ENCODE data around the gene TEX22. TPM values are rescaled to one million over a fixed set of nuclear protein-coding genes. Genes with fewer than 3 reads are reported as not detected.

The TEX22 gene
- total and polyA plus RNA-seq, 7 donors: 0.50 TPM; not detected in 6

DNA sequence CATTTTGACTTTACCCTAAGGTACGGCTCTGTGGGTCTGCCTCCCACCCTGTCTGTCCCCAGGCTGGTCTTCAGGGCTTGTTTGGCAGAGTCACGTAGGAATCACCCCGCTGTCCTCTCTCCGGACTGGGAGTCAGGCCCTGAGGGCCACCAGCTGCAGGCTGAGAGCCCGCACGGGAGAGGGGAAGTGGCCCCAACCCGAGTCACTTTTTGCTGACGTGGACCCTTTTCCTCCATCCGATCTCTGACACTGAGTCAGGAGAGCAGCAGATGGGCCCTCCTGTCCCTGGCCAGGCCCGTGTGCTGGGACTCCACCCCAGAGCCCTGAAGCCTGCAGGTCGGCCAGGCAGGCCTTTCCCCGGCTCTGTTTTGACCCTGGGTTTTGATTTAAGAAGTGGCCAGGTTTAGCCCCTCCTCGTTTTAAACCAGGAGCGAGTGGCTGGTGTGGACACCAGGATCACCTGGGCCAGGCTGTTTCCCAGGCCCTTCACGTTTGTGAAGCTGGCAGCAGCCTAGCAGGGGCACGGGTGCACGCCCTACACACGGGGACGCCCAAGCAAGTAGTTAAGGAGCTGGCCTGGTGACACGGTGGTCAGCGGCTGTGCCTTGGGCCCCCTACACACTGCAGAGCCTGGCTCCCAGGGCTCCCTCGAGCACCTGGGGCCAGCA, 12.5 kb upstream of the TEX22 start:
- H3K4me3 ChIP-seq: no peak overlapping the region
- no peak for DNase-seq
- H3K9me3 ChIP-seq: no peaks in the 10 kb centered on the region
- WGBS, 2 donors: 91 to 92% methylated on average over 22 of the region's 22 CpGs
- no peaks in the 10 kb centered on the region for H3K27me3 ChIP-seq
- H3K36me3 ChIP-seq: peaks cover 11 to 74% (median 37%) of the 10 kb centered on the region in 4 donors
- intact Hi-C loops (cut with DNase I): no loop called here
- H3K4me1 ChIP-seq: peaks cover 0 to 18% (median 13%) of the 10 kb centered on the region in 4 donors
- TF ChIP-seq POLR2A (IDR thresholded peaks at IDR 0.05) (no peak), POLR2AphosphoS5 (IDR thresholded peaks at IDR 0.05) (no peak), EP300 (IDR thresholded peaks at IDR 0.05) (no peak)
- TF ChIP-seq, protein P1, sequence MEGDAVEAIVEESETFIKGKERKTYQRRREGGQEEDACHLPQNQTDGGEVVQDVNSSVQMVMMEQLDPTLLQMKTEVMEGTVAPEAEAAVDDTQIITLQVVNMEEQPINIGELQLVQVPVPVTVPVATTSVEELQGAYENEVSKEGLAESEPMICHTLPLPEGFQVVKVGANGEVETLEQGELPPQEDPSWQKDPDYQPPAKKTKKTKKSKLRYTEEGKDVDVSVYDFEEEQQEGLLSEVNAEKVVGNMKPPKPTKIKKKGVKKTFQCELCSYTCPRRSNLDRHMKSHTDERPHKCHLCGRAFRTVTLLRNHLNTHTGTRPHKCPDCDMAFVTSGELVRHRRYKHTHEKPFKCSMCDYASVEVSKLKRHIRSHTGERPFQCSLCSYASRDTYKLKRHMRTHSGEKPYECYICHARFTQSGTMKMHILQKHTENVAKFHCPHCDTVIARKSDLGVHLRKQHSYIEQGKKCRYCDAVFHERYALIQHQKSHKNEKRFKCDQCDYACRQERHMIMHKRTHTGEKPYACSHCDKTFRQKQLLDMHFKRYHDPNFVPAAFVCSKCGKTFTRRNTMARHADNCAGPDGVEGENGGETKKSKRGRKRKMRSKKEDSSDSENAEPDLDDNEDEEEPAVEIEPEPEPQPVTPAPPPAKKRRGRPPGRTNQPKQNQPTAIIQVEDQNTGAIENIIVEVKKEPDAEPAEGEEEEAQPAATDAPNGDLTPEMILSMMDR (IDR thresholded peaks at IDR 0.05): no peak
- H3K27ac ChIP-seq: no peak overlapping the region

GRCh38 chr14:105386581-105387529, 11.5 kb upstream of the TEX22 start:
- Histone ChIP-seq H3K9me3 (no peaks in the 10 kb centered on the region), H3K4me1 (peaks cover 0 to 18% (median 13%) of the 10 kb centered on the region in 4 donors), H3K27me3 (no peaks in the 10 kb centered on the region), H3K27ac (no peak overlapping the region), H3K36me3 (peaks cover 11 to 73% (median 33%) of the 10 kb centered on the region in 4 donors), H3K4me3 (no peak overlapping the region)
- no peak for DNase-seq
- 93 to 94% methylated on average over 33 of the region's 33 CpGs for WGBS, 2 donors
- intact Hi-C loops (cut with DNase I): no loop called here
- TF ChIP-seq EP300 (IDR thresholded peaks at IDR 0.05): no peak
- no peak for TF ChIP-seq POLR2AphosphoS5 (IDR thresholded peaks at IDR 0.05)
- no peak for TF ChIP-seq POLR2A (IDR thresholded peaks at IDR 0.05)
- TF ChIP-seq, protein P1 (IDR thresholded peaks at IDR 0.05): no peak

DNA sequence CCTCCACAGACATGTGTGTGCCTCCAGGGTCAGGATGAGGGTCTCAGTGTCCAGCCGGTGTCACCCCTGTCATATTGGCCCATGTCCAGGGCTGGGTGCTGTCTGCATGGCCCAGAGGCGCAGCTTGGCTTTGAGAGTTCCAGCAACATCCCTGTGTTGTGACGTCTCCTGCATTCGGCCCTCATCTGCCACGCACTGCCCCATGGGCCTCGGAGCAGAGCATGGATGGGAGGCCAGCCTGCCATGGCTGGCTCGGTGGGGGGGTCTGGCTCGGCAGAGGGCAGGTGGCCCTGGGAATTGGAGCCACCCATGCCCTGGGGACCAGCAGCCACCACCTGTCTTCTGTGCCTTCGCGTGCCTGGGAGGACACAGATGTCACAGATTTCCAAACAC, 10.8 kb upstream of the TEX22 start:
- Histone ChIP-seq H3K27ac (no peak overlapping the region), H3K4me1 (peaks cover 0 to 18% (median 13%) of the 10 kb centered on the region in 4 donors), H3K27me3 (no peaks in the 10 kb centered on the region), H3K9me3 (no peaks in the 10 kb centered on the region), H3K36me3 (peaks cover 11 to 69% (median 29%) of the 10 kb centered on the region in 4 donors), H3K4me3 (no peak overlapping the region)
- intact Hi-C loops (cut with DNase I): no loop called here
- no peak for DNase-seq
- no peak for TF ChIP-seq POLR2A (IDR thresholded peaks at IDR 0.05)
- TF ChIP-seq EP300 (IDR thresholded peaks at IDR 0.05): no peak
- TF ChIP-seq, protein P1 (IDR thresholded peaks at IDR 0.05): no peak
- no peak for TF ChIP-seq POLR2AphosphoS5 (IDR thresholded peaks at IDR 0.05)
- 93 to 94% methylated on average over 10 of the region's 10 CpGs for WGBS, 2 donors

- Histone ChIP-seq H3K27ac (no peak overlapping the region), H3K4me3 (no peak overlapping the region), H3K36me3 (peaks cover 6 to 69% (median 25%) of the 10 kb centered on the region in 4 donors), H3K27me3 (no peaks in the 10 kb centered on the region), H3K4me1 (peaks cover 0 to 18% (median 13%) of the 10 kb centered on the region in 4 donors), H3K9me3 (no peaks in the 10 kb centered on the region)
- intact Hi-C loops (cut with DNase I): no loop called here
- 90 to 91% methylated on average over 25 of the region's 25 CpGs for WGBS, 2 donors
- no peak for DNase-seq
- TF ChIP-seq EP300 (IDR thresholded peaks at IDR 0.05): no peak
- TF ChIP-seq POLR2AphosphoS5 (IDR thresholded peaks at IDR 0.05): no peak
- TF ChIP-seq, protein P1 (IDR thresholded peaks at IDR 0.05): no peak
- no peak for TF ChIP-seq POLR2A (IDR thresholded peaks at IDR 0.05)
Observed at GRCh38 chr14:105388110-105388951, 10.0 kb upstream of the TEX22 start.

Data from sigmoid colon (tissue), 7 donors.